Measurements from ENCODE around the gene TRIM52.

The TRIM52 gene

DNA sequence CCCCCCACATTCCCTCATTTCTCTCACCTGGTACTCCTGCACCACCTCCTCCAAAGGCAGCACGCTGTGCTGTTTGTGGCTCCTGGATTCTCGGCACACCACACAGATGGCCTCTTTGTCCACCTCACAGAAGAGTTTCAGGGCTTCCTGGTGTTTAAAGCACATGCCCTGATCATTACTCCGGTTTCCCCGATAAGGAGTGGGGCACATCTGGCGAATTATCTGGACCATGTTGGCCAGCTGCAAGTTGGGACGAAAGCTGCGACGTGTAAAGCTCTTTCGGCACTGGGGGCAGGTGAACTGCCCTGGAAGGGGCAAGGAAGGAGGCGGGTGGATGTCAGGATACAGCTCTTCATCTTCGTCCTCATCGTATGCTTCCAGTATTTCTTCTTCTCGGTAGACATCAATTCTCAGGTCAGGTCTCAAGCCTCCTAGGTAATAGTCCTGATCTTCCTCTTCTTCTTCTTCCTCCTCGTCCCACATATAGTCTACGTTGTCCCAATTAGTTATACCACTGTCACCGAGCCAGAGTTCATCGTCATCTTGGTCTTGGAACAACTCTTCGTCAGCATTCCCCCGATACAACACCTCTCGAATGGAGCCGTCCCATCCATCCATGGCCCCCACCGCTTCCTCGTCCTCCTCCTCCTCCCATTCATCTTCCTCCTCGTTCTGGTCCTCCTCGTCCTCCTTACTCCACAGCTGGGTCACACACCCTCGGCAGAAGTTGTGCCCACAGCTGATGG lies 796 bp downstream of the TRIM52 start:
- DNase-seq = no peak
- in situ Hi-C loops (cut with HindIII; ENCODE audit: low pct_ligation_motif_present, low pct_unique_long_range_greater_than_20kb, low sequenced_read_pairs) = no loop called here

DNA sequence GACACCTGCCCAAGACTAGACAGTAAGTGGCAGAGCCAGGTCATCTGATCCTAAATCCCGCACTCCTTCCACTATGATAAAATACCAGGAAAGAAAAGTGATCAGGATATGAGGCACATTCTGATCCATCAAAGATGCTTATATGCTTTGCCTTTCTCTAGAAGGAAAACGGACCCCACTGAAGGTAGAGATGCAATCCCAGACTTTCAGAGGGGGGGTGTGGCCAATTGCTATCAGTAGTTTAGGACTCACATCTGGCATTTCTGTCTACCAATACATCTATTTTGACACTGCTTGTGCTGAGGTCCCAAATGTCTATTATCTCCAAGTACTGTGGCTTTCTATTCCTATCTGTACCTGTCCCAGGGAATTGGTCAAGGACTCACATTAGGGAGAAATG lies 1.7 kb downstream of the TRIM52 start:
- DNase-seq = no peak
- in situ Hi-C loops (cut with HindIII; ENCODE audit: low pct_ligation_motif_present, low pct_unique_long_range_greater_than_20kb, low sequenced_read_pairs) = no loop called here

DNA sequence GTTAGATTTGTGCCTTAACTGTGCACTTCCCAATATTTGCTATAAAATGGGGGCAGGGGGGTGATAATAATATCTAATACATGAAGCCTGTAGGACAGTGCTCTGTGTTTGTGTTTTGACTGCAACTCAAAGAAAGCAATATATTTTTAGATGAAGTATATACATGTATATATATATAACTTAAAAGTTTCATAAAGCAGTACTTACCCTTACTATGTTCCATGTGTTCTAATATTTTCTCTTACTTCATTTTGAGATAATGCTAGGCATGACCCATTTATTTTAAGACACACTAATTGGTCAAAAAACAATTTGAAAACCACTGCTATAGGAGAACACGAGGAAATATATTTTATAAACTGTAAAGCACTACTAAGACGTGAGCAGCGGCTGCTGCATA lies 2.4 kb downstream of the TRIM52 start:
- in situ Hi-C loops (cut with HindIII; ENCODE audit: low pct_ligation_motif_present, low pct_unique_long_range_greater_than_20kb, low sequenced_read_pairs) = no loop called here
- DNase-seq = no peak

DNA sequence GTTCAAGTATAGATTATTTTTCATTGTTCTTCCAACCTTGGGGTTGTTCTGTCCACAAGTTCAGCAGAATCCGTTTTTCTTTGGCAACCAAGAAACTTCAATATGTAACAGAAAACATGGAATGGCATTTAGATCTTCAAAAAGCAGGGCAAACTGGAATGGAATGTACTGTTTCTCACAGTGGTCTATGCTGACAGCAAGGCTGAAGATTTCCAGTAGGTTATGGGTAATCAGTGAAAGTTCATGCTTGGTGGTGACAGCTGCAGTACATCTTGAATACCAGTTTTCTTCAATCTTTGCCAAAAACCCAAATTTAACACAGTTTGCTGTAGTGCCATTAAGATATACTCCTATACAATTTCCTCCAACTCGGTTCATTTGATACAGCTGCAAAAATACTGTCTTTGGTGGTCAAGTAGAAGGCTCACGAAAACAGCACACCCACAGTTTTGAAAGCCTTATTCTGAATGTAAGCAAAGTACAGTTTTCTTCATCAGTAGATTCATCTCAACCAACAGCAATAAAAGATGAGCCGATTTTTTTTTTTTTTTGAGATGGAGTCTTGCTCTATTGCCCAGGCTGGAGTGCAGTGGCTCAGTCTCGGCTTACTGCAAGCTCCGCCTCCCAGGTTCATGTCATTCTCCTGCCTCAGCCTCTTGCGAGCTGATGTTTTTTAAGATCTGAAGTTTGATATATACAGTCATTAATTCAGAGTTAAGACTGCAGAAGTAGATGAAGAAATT lies 4.9 kb downstream of the TRIM52 start:
- DNase-seq = no peak
- in situ Hi-C loops (cut with HindIII; ENCODE audit: low pct_ligation_motif_present, low pct_unique_long_range_greater_than_20kb, low sequenced_read_pairs) = no loop called here

DNA sequence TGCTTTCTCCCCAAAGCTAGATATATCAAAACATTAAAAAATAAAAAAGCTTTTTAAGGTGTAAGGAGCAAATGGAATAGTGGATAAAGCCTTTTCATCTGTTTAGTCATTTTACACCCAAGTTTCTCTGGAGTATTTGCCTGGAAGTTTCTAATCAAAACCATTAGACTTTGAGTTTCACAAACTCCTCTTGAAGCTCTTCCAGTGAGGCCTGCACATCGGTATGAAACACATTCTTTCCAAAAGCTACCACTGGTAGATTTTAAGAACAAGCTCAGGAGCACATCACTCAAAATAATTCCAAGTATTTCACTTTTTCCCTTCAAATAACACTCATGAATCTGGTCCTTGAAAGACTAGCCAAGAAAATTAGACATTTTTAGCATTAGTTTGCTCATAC lies 5.7 kb downstream of the TRIM52 start:
- no peak for DNase-seq
- in situ Hi-C loops (cut with HindIII; ENCODE audit: low pct_ligation_motif_present, low pct_unique_long_range_greater_than_20kb, low sequenced_read_pairs) = no loop called here

DNA sequence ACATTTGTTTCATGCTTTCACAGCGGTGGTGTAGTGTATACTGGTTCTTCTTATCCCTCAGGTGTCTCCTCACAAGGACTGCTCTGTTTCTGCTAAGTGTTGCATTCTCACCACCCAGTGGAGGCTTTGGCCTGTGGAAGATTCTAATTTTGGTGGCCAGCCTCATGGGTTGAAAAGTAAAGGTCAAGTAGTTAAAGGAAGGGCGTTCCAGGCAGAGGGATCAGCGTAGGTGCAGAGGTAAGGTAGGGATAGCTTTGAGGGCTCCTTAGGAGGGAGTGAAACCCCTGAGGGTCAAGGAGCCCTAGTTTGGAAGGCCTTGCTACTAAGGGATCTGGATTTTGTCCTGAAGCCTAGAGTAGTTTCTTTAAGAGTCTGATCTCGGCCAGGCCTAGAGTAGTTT lies 12.7 kb downstream of the TRIM52 start:
- no peak for DNase-seq

DNA sequence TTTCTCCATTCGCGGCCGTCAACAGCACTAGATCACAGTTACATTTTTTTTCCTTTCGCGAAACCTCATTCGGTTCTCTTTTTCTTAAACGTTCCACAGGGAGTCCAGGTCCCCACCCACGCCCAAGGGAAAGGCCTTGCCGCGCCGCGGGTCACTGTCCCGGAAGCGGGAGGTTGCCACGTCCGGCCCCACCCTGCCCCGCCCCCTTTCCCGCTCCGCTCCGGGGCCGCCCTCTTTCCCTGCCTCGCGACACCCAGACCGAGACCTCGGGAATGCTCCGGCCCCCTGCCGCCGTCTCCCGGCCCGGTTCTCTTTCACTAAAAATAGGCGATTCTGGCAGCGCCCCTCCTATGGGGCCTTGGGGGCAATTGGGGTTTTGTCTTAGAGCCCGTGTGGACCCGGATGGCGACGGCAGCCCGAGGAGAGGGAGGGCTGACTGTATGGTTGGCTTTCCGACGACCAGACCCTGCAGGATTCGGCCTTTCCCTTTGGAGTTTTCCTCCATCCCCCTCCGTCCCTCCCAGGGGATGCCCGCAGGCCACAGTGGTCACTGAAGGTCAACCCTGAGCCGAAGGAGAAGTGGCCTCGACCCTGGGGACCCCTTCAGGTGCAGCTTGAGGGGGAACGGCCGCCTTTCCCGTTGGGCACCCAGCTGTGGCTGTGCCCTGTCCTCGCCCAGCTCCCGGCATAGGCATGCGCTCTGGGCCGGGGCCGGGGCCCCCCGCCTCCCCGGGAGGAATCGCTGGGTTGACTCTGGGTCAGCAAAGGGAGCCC lies 14.5 kb downstream of the TRIM52 start:
- in situ Hi-C loops (cut with HindIII; ENCODE audit: low pct_ligation_motif_present, low pct_unique_long_range_greater_than_20kb, low sequenced_read_pairs) = no loop called here

More for the DNA sequence above, 12.7 kb downstream of the TRIM52 start:
- in situ Hi-C loops (cut with HindIII; ENCODE audit: low pct_ligation_motif_present, low pct_unique_long_range_greater_than_20kb, low sequenced_read_pairs) = no loop called here

DNA sequence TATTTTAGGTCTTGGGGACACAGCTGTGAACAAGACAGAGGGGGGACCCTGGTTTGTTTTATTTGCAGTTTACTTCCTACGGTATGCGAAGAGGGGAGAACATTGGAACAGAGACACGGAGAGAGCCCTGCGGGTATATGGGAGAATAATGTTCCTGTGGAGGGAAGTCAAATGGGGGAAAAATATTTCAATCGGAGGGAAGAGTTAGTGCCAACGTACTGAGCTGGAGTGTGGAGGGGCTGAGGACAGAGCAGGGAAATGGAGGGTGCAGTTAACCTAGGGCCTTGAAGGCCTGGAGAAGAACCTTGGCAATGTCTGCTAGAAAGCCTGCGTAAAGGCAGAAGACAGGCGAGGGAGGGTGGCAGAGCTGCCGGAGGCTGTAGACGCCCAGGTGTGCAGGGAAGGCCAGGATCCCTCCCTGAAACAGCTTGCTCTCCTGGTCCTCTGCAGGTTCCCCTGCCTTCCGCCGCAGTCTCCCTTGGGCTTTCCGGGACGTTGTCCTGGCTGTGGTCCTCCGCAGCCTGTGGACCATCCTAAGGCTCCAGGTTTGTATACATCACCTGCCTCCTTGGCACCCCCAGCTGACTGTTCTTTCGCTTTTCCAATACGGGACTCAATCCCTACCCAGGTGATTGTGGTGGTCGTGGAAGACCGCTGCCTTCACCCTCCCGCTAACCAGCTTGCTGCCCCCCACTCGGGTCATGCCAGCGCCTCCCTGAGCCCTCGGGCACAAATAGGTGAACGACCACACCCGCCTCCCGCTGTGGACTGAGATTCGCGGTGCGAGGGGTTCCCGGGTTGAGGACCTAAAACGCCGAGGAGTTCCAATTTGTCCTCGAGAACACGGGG lies 15.3 kb downstream of the TRIM52 start:
- DNase-seq = no peak
- in situ Hi-C loops (cut with HindIII; ENCODE audit: low pct_ligation_motif_present, low pct_unique_long_range_greater_than_20kb, low sequenced_read_pairs) = no loop called here

More for the DNA sequence above, 14.5 kb downstream of the TRIM52 start:
- DNase-seq = peak; percentile 81

DNA sequence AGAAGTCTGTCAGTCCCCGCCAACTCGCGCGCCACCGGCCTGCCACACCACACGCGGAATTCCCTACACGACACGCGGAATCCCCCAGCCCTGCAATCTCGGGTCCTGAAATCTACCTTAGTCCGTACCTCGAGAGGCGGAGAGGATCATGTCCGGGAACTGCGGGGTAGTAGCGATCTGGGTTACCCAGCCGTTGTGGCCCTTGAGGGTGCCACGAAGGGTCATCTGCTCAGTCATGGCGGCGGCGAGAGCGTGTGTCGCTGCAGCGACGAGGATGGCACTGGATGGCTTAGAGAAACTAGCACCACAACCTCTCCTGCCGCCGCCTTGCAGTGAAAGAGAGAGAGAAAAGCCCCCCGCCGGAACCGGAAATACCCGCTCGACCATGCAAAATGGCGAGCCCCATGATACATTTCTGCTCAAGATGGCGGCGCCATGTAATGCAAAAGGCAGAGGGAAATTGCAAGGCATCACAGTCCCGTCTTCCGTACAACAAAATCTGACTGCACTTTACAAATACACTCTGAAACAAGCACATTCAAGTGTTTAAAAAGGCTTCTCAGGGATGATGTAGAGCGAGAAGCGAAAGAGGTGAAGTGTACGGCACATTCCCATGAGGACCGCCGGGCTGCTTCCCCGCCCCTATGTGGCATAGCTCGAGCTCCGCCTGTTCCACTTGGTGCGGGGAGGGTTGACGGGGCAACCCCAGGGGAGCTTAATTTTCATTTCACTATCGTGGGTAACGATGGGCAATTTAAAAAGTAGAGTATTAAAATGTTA lies 17.2 kb downstream of the TRIM52 start, which contains the start of gene RACK1:
RACK1 (minus strand) TSS at position 343 of the 780 bp plus-strand sequence; CDS start at position 237, 106 bp downstream.
- DNase-seq = peak; percentile 76
- in situ Hi-C loops (cut with HindIII; ENCODE audit: low pct_ligation_motif_present, low pct_unique_long_range_greater_than_20kb, low sequenced_read_pairs) = no loop called here

DNA sequence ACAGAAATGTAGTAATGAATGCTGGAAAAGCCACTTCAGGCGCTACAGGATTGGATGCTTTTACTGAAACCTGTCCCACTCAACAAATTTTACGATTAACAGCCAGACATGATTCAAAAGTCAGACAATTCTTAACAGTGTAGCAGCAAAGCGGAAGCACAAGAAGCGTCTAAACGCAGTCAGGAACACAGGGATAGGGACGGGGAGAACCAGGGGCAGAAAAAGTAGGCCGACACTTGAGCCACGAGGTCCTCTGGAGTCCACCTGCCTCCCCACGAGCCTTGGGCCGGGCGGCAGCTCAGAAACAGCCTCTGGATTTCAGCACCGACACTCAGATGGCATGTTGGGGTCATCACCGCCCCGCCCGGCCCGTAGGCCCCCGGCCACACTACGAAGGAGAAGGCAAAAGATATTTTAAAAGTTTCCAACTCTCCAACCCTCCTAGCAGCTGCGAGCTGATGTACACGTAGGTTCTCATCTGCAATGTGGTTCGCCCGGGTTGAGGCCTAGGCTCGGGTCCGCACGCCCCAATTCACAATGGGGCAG lies 17.9 kb downstream of the TRIM52 start:
- in situ Hi-C loops (cut with HindIII; ENCODE audit: low pct_ligation_motif_present, low pct_unique_long_range_greater_than_20kb, low sequenced_read_pairs) = no loop called here
- peak; percentile 9 for DNase-seq

DNA sequence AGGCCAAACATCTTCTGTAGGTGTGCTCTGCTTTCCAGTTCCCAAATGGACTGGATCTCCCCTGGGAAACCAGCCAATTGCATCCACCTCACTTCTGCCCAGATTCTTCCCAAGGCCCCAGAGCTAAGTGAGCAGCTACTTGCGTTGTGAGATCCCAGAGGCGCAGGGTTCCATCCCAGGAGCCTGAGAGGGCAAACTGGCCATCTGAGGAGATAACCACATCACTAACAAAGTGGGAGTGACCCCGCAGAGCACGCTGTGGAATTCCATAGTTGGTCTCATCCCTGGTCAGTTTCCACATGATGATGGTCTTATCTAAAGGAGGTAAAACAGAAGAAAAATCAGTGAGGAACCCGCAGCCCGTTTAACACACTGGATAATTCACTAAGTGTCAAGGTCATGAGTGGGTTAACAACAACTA lies 18.9 kb downstream of the TRIM52 start:
- no peak for DNase-seq
- in situ Hi-C loops (cut with HindIII; ENCODE audit: low pct_ligation_motif_present, low pct_unique_long_range_greater_than_20kb, low sequenced_read_pairs) = no loop called here

DNA sequence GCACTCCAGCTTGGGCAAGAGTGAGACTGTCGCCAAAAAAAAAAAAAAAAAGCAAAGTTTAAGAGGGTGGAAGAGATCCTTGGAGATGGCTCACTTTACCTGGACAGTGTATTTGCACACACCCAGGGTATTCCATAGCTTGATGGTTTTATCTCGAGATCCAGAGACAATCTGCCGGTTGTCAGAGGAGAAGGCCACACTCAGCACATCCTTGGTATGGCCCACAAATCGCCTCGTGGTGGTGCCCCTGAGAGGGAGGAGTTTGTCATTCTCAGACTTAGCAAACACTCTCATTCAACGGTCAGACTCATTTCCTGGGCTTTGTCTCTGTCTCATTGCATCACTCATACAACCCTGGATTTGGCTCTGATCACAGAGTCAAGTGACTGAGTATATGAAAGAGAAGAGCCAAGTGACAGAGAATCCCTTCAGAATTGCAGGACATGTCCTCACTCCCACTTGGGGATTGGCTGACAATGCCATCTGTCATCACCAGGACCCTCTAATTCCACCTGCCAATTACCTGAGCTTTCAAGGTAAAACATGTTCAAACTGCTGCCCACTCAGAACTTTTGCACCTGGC lies 19.5 kb downstream of the TRIM52 start:
- in situ Hi-C loops (cut with HindIII; ENCODE audit: low pct_ligation_motif_present, low pct_unique_long_range_greater_than_20kb, low sequenced_read_pairs) = no loop called here
- DNase-seq = peak; percentile 40

DNA sequence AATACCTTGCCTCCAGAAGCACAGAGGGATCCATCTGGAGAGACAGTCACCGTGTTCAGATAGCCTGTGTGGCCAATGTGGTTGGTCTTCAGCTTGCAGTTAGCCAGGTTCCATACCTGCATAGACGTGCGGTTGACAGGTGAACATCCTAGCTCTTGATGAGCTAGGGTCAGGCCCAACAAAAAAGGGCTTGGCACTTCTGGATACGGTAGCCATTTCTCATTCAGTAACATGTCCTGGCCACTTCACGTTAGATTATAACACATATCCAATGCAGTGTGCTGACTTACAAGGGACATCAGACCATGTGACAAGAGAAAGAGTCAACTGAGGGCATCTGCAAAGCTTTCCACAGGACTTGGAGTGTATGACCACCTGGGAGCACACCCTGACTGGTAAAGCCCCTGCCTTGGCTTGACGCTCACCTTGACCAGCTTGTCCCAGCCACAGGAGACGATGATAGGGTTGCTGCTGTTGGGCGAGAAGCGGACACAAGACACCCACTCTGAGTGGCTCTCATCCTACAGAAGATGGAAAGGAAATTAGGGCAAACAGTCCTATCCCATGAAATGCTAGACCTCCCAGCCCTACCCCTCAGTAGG lies 21.8 kb downstream of the TRIM52 start:
- in situ Hi-C loops (cut with HindIII; ENCODE audit: low pct_ligation_motif_present, low pct_unique_long_range_greater_than_20kb, low sequenced_read_pairs) = no loop called here
- no peak for DNase-seq

DNA sequence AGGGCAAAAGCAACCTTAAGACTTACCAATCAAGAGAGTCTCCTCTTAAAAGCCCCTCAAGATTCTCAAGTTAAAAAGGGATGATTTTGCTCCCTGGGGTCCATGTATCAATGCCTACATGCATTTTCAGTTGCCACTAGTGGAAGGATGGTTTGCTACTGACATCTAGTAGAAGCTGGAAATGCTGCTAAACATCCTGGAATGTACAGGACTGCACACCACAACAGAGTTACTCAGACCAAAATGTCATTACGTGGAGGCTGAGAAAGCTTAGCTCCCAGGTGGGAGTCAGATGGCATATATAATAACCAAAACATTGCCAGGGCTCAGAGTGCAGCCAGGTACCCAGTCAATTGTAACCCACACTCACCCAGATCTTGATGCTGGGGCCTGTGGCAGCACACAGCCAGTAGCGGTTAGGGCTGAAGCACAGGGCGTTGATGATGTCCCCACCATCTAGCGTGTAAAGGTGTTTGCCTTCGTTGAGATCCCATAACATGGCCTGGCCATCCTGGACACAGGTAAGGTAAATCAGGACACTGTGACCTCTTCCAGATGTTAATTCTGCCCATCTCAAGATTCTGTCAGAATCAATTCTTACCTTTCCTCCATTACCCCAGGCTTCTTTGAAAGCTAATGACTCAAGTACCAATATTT lies 23.1 kb downstream of the TRIM52 start:
- DNase-seq = no peak
- in situ Hi-C loops (cut with HindIII; ENCODE audit: low pct_ligation_motif_present, low pct_unique_long_range_greater_than_20kb, low sequenced_read_pairs) = no loop called here

DNA sequence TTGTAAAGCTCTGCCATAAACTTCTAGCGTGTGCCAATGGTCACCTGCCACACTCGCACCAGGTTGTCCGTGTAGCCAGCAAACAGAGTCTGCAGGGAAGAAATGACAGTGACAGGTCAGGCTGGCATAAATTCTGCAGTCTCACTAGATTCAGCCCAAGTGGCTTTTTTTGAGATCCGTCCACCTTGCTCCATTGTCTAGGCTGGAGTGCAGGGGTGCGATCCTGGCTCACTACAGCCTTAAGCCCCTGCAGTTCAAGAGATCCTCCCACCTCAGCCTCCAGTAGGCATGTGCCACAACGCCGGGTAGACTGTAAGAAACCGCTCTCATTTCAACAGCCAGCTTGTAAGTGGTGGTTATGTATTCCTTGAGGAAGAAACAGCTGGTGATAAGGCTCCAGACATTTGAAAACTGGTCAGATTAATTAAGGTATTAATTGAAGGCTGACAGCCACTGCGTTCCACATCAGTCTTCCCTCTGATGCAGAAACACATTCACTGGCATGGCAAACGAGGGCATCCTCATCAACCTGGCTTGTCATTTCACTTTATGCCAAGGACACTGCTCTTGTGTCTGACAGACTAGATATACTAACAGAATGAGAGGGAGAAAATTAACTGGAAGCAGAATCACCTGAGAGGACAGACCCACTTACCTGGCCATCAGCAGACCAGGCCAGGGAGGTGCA lies 23.8 kb downstream of the TRIM52 start:
- no peak for DNase-seq
- in situ Hi-C loops (cut with HindIII; ENCODE audit: low pct_ligation_motif_present, low pct_unique_long_range_greater_than_20kb, low sequenced_read_pairs) = no loop called here

DNA sequence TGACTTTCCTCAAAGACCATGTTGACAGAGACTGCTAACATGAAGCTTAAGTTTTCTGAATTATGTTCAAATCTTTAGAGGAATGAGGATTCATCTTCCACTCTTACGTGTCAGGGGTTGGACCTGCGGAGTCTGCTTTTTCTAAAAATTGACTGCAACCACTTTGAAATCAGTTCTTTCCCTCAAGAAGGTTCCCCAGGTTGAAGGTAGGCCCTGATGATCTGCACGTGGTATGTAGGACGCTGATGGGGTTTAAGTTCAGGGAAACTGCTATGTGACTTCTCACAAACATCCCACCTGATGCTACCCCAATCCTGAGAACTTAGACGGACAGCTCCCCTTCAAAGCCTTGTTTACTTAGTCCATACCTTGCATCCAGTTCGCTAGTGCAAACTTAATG lies 24.5 kb downstream of the TRIM52 start:
- no peak for DNase-seq
- in situ Hi-C loops (cut with HindIII; ENCODE audit: low pct_ligation_motif_present, low pct_unique_long_range_greater_than_20kb, low sequenced_read_pairs) = no loop called here

Measured in ACHN (cell line).